HG02981 (cell line): ENCODE data around the gene GPN1.
A peak's percentile ranks its signal among the peaks of the same experiment; 100 is the strongest.
"Not testable (repeated sequence)": the region's sequence is repeated elsewhere in the genome, so short reads cannot be mapped to it uniquely, and the experiment has no call there.

Experiments
- ATAC-seq: cut with Tn5 transposase; IDR thresholded peaks from one replicate; pipeline ENCODE4 v1.9.1; 2021; ENCODE audit warnings: mild to moderate bottlenecking, moderate library complexity; ENCODE audit not compliant: unreplicated experiment

The GPN1 gene

DNA sequence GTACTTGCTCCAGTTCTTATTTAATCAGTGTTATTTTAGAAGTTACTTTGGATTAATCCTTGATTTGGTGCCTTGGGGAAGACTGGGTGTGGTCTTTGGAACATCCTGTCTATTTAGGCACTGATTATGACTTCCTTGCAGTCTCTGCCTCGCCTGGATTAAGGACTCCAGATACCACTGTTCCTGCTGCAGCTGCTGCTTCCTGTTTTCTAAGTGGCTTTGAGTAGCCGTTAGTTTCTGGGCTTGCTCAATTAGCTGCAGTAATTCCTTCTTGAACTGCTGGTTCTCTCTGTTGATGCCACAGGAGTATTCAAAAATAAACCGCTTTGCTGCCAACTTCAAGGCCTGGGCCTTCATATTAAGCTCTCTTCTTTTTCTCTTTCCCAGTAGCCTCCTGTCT lies 1.9 kb upstream of the GPN1 start:
- ATAC-seq, result not testable (repeated sequence)

DNA sequence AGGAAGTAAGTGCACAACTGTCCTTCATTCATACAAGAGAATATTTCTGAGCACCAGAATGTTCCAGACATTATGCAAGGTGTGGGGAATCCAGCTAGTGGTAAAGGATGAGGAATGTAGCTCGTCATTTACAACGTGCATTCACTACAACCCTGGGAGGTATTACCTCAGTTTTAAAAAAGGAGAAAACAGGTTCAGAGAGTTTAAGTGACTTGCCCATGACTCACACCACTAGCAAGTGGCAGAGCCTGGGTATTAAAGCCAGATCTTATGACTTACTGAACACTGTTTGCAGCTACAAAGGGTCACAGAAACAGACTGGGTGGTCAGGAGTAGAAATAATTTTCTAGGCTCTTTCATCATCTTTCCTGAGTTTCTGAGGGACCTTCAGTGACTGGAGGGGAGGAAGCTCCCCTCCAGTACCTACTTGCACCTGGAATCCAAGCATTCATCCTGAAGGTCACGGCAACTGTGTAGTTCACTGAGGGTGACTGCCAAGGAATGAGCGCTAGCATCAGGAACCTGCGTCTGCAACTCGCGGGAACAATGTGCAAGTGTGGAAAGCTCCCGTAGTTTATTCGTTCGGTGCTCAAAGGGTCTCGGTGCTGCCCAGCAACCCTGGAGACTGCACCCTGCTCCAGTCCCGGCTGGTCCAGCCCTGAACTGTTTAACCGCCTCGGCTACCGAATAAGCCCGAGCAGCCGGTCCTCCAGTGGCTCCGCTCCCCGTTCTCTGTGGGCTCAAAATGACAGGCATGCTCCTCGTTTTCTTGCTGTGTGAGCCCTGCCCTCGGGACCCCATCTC lies 685 bp upstream of the GPN1 start:
- ATAC-seq, result peak; percentile 17

DNA sequence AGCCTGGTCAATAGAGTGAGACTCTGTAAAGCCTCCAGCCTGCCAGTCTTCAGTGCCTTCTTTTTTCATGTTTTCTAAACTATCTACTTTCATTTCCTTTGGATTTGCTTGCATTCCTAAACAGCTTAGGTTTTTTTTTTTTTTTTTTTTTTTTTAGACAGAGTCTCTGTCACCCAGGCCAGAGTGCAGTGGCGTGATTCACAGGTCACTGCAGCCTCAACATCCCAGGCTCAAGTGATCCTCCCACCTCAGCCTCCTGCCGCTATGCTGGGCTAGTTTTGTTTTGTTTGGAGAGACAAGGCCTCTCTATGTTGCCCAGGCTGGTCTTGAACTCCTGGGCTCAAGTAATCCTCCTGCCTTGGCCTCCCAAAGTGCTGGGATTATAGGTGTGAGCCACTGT lies 1.4 kb downstream of the GPN1 start:
- ATAC-seq, result not testable (repeated sequence)

DNA sequence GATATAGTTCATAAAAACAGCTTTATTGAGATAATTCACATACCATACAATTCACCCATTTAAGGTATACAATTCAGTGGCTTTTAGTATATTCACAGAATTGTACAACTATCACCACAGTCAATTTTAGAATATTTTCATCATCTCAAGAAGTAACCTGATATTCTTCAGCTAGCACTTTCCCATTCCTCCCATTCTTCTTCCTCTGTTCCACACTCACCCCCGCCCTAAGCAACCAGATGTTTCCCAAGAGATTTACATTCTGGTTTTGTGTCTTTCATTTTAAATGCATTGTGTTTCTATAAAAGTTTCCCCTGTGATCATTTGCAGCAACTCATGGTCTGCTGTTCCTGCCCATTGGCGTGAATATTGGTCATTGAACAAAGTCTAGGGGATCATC lies 5.4 kb downstream of the GPN1 start:
- ATAC-seq, result no peak

DNA sequence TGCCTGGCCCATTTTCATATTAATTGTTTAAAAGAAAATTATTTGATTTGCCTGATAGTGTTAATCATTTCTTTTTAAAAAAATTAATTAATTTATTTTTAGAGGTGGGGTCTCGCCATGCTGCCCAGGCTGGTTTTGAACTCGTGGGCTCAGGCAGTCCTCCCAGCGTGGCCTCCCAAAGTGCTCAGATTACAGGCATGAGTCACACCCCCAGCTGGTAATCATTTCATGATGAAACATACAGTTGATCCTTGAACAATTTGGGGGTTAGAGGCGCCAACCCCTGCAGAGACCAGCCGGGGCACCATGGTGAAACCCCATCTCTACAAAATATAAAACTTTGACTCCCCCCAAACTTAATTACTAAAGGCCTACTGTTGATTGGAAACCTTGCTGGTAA lies 7.9 kb downstream of the GPN1 start:
- ATAC-seq, result no peak

DNA sequence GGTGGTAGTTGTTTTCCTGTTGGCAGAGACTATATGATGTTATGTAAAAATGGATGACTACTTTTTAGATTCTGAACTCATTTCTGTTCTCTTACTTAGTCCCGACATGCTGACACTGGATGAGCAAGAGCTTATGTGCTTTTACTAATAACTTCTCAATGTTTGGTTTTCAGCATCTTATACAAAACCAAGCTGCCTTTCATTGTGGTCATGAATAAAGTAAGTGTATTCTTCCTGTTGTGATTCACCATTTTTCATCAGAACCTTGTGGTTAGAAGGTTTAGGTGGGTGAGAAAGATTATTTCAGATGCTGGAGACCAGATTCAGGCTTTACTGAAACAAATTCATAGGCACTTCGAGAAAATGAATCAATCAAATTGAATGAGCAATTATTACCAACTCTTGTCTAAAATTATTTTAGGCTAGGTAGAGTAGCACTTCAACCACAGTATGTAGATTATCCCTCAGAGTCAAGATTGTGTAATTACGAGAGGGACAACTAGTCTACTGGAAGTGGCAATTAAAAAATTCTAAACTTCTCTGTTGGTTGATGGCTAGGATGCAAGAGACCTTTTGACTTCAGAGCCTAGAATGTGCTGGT lies 9.3 kb downstream of the GPN1 start:
- ATAC-seq, result no peak

DNA sequence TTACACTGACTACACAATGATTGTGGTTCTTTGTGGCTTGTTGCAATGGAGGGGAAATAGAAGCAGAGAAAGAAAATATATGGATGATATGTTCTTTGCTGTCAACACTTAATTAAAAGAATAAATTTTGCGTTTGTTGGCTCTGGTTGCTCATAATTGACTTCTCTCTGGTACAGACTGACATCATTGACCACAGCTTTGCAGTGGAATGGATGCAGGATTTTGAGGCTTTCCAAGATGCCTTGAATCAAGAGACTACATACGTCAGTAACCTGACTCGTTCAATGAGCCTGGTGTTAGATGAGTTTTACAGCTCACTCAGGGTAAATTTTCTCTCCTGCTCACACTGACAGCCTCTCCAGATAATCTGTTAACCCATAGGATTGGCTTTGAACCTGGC lies 9.9 kb downstream of the GPN1 start:
- no peak for ATAC-seq

DNA sequence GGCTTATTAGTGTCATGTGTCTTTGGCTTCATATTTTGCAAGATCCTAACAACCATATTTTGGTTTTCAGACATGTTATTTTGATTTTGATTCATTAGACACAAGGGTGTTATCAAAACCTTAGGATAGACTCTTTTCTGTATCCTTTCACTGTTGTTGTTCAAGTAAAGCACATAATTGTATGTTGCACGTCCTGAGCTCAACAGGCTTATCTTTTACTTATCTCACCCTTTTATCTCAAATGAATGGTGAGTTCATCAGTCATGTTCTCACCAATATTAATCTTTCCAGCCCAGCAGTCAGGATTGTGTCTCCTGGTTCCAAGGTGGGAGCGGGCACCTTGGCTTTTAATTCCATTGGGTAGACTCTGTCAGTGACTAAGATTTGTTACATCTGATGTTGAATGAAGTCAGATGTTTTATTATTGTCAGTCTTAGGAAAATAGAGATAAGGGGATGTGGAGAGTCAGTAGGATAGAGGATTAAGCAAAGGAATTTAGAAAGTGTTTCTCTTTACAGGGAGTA lies 11.9 kb downstream of the GPN1 start:
- no peak for ATAC-seq

DNA sequence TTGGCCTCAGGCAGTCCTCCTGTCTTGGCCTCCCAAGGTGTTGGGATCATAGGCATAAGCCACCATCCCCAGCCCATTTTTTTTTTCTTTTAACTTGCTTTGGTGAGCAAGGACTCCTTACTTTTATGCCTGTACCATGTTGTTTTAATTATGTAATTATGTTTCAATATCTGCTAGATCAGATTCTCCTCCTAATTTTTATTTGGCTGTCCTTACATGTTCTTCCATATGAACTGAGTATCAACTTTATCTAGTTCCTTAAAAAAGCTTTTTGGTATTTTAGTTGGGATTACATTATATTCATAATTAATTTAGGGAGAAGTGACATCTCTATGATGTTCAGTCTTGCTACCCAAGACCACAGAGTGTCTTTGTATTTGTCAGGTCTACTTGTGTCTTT lies 16.3 kb downstream of the GPN1 start:
- no peak for ATAC-seq

DNA sequence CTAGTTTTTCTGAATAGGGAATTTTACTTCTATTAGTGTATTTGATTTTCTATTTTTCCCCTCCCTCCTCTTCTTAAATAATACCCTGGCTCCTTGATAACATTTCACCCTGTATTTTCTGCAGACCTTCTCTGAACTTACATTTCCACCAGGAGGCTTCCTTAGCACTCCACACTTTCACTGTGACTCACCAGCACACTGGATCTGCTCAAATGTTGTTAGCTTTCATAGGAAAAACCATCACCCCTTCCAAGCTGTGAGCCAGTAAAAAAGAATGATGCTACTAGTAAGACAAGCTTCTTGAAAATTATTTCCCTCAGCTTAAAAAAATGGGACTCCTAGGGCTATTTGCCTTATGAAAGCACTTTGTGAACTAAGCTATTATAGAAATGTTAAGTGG lies 18.4 kb downstream of the GPN1 start:
- no peak for ATAC-seq

DNA sequence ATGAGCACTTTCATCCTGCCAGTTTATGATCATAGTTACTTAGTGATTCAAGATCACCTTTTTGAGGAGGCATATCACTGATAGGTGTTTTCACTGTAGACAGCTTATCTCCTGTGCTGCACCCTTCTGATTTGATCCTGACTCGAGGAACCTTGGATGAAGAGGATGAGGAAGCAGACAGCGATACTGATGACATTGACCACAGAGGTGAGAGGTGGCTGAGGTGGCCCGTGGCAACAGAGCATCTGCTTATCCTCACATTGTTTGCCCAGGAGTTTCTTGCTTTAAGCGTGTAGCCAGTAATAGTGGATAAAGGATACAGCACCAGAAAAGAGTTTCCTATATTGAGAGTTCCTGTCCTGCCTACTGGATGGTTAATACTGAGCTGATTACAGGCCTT lies 18.9 kb downstream of the GPN1 start:
- no peak for ATAC-seq

DNA sequence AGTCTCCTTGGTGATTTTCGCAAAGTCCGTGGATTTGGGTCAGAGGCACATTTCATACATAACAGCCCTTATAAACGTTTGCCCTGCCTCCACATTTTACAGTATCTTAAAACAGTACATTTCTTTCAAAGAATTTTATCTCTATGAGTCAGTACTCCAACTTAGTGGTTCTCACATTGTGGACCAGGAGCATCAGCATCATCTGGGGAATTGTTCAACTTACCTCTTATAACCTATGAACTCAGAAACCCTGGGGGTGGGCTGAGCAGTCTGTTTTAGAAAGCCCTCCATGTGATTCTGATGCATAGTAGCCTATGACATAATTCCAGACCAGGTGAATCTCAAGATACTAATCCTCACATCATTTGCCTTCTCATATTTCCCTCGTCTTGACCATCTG lies 22.2 kb downstream of the GPN1 start:
- ATAC-seq, result no peak

DNA sequence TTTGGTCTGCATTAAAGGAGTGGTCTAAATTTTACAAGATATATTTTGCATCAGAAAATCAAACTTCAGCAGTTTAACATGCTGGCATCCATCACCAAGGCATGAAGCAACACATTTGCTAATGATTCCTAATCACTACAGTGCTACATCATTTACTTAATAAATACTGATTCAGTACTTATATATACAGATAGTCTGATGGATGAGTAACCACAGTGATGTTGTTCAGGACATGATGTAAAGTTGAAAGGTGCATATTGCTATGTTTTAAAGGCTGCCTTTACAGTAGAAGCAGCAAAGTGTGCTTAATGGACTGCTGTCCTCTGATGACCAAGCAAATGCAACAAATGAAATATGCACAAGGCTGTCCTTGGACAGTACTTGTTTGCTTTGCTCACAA lies 23.5 kb downstream of the GPN1 start:
- ATAC-seq, result no peak

DNA sequence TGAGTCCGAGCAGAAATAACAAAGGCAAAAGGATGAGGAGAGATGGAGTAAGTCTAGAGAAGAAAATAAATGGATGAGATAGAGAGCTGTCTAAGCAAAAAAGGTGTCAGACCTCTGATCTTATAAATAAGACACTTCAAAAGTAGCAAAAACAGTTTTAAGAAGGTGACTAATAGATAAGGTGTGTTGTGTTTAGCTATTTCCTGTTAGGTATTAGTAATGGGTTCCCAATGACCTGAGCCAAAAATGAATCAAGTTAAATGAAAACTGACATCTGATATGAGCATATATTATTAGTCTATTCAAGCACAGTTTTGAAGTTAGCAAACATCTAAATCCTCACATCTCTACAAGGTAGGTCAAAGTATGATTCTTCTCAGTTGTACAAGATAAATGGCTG lies 23.9 kb downstream of the GPN1 start:
- no peak for ATAC-seq

DNA sequence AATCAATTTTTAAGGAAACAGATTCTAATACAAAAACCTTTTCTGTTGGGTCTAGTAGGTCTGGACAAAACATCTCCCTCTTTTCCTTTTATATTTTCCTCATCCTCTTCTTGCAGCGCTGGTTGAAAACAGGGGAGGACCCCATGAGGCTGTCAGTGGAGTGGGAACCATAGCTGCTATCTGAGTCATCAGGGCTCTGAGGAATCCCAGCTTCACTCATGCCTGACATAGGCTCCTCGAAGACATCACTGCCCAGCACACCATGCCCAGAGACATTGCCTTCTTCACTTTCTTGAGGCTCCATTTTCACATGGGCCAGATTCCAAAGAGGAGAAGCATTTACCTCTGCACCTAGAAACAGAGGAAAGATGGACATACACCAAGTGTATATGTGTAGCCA lies 24.5 kb downstream of the GPN1 start:
- no peak for ATAC-seq

DNA sequence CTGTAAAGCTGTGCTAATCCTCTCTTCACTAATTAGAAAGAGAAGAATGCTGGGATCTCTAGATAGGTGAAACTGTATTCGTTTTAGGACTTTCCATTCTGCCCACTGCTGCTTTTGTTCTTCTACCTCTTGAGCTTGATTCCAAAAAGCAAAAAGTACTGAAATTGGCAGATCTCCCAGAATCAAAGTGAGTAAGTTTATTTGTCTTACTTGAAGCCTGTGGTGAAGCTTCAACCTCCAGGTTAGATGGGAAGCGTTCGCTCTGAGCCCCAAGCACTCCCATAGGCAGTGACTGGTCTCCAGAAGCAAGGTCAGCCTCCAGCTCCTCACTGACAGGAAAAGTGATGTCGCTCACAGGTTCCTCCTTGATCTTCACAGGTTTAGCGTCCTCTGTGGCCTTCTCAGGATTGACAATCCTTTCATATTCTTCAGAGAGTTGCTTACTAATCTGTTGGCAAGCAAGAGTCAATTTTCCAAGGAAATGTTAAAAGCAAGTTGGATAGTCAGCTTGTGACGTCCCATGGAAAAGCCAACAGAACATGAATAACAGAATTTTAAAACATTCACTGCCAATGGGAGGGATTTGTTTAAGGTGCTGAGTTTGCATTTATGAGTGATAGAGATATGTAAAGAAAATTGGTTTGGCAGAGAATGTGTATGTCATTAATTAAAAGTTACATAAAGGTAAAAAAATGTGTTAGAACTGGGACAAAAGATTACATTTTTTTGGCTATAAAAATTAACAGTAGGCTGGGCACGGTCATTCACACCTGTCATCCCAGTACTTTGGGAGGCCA lies 26.5 kb downstream of the GPN1 start:
- ATAC-seq, result no peak

DNA sequence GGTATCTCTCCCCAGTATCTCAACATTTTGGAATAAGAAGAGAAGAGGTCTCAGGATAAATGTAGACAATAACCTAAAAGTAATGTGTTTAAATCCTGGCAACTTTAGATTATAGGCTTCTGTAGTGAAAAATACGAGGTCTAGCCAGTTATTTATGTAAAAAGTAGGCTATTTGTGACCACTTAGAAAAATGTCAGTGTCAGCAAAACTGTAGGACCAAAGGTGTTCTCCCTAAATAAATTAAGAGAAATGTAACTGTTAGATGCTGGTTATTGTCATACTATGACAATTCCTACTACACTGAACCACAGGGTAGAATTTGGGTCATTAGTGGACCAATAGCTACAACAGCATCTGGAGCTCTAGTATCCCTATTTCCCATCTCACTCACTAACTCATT lies 32.5 kb downstream of the GPN1 start:
- no peak for ATAC-seq

DNA sequence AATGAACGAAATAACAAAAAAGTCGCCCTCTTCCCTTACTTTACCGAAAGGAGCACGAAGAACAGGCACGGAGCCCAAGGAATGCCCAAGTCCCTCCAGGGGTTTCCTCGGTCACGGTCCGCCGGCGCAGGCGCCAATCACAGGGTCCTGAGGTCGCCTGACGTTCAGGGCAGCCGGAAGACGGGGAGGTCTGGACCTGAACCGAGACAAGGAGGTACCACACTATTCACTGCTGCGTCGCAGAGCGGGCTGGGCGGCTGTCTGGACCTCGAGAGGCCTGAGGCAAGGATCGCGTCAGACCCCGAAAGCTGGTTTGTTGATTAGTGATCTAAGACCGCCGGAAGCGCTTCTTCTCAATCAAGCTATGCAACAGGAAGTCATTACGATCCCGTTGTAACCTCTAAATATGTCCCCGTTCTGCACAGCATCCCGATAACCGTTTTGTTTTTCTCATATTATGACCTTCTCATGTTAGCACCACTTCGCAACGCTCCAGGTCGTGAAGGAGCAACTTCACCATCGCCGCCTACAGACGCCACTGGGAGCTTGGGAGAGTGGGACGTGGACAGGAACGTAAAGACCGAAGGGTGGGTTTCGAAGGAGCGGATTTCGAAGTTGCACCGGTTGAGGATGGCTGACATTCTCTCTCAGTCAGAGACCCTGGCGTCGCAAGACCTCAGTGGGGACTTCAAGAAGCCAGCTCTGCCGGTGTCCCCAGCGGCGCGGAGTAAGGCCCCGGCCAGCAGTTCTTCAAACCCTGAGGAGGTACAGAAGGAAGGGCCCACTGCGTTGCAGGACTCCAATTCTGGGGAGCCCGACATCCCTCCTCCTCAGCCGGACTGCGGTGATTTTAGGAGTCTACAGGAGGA lies 34.7 kb downstream of the GPN1 start, which contains the start of the genes SLC4A1AP and SUPT7L:
SLC4A1AP (plus strand) TSS at position 605 of the 869 bp plus-strand sequence; CDS start at position 631, 26 bp downstream.
SUPT7L (minus strand) TSS at position 330 of the 869 bp plus-strand sequence. CDS start 1,422 bp downstream, outside the sequence.
- peak; percentile 65 for ATAC-seq

DNA sequence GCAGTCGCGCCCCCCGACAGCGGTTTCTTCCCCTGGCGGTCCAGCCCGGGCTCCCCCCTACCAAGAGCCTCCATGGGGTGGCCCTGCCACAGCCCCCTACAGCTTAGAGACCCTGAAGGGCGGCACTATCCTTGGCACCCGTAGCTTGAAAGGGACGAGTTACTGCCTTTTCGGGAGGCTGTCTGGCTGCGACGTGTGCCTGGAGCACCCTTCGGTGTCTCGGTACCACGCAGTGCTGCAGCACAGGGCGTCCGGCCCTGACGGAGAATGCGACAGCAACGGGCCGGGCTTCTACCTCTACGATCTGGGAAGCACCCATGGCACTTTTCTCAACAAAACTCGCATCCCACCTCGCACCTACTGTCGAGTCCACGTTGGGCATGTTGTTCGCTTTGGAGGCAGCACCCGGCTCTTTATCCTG lies 35.3 kb downstream of the GPN1 start:
- ATAC-seq, result peak; percentile 20

DNA sequence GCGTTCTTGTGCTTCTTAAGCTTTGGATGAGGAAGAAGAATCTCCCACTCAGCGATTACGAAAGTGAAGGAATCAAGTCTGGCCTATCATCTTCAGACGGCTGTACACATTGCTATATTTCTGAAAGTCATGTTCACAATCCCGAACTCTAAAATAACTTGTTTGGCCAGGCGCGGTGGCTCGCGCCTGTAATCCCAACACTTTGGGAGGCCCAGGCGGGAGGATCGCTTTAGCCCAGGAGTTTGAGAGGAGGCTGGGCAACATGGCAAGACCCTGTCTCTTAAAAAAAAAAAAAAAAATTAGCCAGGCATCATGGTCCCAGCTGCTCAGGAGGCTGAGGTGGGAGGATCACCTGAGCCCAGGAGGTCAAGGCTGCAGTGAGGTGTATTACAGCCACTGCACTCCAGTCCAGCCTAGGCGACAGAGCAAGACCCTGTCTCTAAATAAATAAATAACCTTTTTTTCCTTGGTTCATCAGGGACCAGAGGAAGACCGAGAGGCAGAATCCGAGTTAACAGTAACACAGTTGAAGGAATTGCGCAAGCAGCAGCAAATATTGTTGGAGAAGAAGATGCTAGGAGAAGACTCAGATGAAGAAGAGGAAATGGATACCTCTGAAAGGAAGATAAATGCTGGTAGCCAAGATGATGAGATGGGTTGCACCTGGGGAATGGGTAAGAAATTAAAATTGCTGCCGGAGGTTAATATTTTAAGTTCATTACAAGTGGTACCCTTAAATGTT lies 35.9 kb downstream of the GPN1 start:
- ATAC-seq, result no peak
